KMS-11 (cell line): Measurements from ENCODE around the gene TP63.

Source experiments
- H2AFZ ChIP-seq: fragments of 200-600 bp; sonication (generic); 2 replicates; pipeline ENCODE4 v1.6.1; 2016; ENCODE audit warnings: antibody characterized with exemption, mixed run types, low read depth
- H3K27ac ChIP-seq: fragments of 200-600 bp; sonication (generic); 2 replicates; pipeline ENCODE4 v1.6.1; 2016; ENCODE audit warnings: mild to moderate bottlenecking, mixed run types
- H3K27me3 ChIP-seq: fragments of 200-600 bp; sonication (generic); 2 replicates; pipeline ENCODE4 v1.6.1; 2017; ENCODE audit warnings: mild to moderate bottlenecking, low read depth, mixed run types, moderate library complexity; ENCODE audit not compliant: insufficient read depth
- H3K36me3 ChIP-seq: fragments of 200-600 bp; sonication (generic); 2 replicates; pipeline ENCODE4 v1.6.1; 2017; ENCODE audit warnings: mild to moderate bottlenecking, mixed run types; ENCODE audit not compliant: insufficient read depth
- H3K4me1 ChIP-seq: fragments of 200-600 bp; sonication (generic); 2 replicates; pipeline ENCODE4 v1.6.1; 2016; ENCODE audit warnings: mild to moderate bottlenecking, low read depth, mixed run types; ENCODE audit not compliant: poor library complexity, severe bottlenecking
- H3K4me2 ChIP-seq: fragments of 200-600 bp; sonication (generic); 2 replicates; pipeline ENCODE4 v1.7.0; 2016; ENCODE audit warnings: mild to moderate bottlenecking, mixed run types
- H3K4me3 ChIP-seq: fragments of 200-600 bp; sonication (generic); IDR thresholded peaks from 2 replicates; pipeline ENCODE4 v1.6.1; 2017; ENCODE audit warnings: low read depth, low read length, mixed read lengths; ENCODE audit not compliant: insufficient read depth
- H3K79me2 ChIP-seq: fragments of 200-600 bp; sonication (generic); 2 replicates; pipeline ENCODE4 v1.6.1; 2016; ENCODE audit warnings: low read depth, mixed run types; ENCODE audit not compliant: insufficient read depth
- H3K9ac ChIP-seq: fragments of 200-600 bp; sonication (generic); 2 replicates; pipeline ENCODE4 v1.6.1; 2016; ENCODE audit warnings: mild to moderate bottlenecking, mixed run types
- H4K20me1 ChIP-seq: fragments of 200-600 bp; sonication (generic); 2 replicates; pipeline ENCODE4 v1.6.1; 2016; ENCODE audit warnings: mild to moderate bottlenecking, mixed run types; ENCODE audit not compliant: insufficient read depth
- TF ChIP-seq, protein P1 (sequence below): fragments of 200-600 bp; sonication (generic); conservative IDR thresholded peaks from 2 replicates; pipeline ENCODE4 v1.6.1; 2017; ENCODE audit warnings: low read depth, mild to moderate bottlenecking, antibody characterized with exemption, low read length, moderate library complexity, mixed read lengths

The TP63 gene

DNA sequence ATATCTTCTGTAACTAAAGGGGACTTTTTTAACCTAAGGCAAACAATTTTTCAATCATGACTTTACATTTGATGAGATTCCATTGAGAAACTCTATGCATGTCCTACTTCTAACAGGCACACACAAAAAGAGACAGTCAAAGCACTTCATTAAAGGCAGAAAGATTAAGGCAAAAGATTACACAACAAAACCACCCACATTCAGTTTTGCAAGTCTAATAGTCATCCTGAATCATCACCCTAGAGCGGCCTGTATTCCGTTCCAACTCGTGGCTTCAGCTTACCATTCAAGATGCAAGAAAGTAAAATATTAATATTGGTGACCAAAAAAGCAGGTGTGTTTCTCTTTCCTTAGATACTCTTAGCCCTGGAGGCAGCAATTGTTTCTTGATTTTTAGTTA lies 283.6 kb downstream of the TP63 start:
- no peak overlapping the region for H2AFZ ChIP-seq
- H3K36me3 ChIP-seq = no peaks in the 10 kb centered on the region
- H3K27ac ChIP-seq = no peak overlapping the region
- H4K20me1 ChIP-seq = no peaks in the 10 kb centered on the region
- no peaks in the 10 kb centered on the region for H3K27me3 ChIP-seq
- H3K4me2 ChIP-seq = no peak overlapping the region
- H3K9ac ChIP-seq = no peak overlapping the region
- no peaks in the 10 kb centered on the region for H3K79me2 ChIP-seq
- H3K4me1 ChIP-seq = no peaks in the 10 kb centered on the region
- H3K4me3 ChIP-seq = no peak overlapping the region
- TF ChIP-seq, protein P1, sequence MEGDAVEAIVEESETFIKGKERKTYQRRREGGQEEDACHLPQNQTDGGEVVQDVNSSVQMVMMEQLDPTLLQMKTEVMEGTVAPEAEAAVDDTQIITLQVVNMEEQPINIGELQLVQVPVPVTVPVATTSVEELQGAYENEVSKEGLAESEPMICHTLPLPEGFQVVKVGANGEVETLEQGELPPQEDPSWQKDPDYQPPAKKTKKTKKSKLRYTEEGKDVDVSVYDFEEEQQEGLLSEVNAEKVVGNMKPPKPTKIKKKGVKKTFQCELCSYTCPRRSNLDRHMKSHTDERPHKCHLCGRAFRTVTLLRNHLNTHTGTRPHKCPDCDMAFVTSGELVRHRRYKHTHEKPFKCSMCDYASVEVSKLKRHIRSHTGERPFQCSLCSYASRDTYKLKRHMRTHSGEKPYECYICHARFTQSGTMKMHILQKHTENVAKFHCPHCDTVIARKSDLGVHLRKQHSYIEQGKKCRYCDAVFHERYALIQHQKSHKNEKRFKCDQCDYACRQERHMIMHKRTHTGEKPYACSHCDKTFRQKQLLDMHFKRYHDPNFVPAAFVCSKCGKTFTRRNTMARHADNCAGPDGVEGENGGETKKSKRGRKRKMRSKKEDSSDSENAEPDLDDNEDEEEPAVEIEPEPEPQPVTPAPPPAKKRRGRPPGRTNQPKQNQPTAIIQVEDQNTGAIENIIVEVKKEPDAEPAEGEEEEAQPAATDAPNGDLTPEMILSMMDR = no peak

DNA sequence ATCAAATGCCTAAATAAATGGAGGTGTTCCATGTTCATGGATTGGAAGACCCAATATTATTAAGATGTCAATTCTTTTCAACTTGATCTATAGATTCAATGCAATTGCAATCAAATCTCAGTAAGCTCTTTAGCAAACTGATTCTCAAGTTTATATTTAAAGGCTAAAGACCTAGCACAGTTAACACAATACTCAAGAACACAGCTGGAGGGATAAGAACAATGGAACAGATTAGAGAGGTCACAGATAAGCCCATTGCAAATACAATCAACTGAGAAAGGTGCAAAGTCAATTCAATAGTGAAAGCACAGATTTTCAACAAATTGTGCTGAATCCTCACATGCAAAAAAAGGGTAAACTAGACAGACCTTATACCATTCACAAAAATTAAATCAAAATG lies 290.6 kb downstream of the TP63 start:
- H4K20me1 ChIP-seq = no peaks in the 10 kb centered on the region
- no peak overlapping the region for H2AFZ ChIP-seq
- H3K27me3 ChIP-seq = no peaks in the 10 kb centered on the region
- H3K4me1 ChIP-seq = no peaks in the 10 kb centered on the region
- no peaks in the 10 kb centered on the region for H3K36me3 ChIP-seq
- H3K79me2 ChIP-seq = no peaks in the 10 kb centered on the region
- H3K4me2 ChIP-seq = no peak overlapping the region
- no peak overlapping the region for H3K4me3 ChIP-seq
- no peak overlapping the region for H3K9ac ChIP-seq
- H3K27ac ChIP-seq = no peak overlapping the region
- TF ChIP-seq, protein P1 = no peak

DNA sequence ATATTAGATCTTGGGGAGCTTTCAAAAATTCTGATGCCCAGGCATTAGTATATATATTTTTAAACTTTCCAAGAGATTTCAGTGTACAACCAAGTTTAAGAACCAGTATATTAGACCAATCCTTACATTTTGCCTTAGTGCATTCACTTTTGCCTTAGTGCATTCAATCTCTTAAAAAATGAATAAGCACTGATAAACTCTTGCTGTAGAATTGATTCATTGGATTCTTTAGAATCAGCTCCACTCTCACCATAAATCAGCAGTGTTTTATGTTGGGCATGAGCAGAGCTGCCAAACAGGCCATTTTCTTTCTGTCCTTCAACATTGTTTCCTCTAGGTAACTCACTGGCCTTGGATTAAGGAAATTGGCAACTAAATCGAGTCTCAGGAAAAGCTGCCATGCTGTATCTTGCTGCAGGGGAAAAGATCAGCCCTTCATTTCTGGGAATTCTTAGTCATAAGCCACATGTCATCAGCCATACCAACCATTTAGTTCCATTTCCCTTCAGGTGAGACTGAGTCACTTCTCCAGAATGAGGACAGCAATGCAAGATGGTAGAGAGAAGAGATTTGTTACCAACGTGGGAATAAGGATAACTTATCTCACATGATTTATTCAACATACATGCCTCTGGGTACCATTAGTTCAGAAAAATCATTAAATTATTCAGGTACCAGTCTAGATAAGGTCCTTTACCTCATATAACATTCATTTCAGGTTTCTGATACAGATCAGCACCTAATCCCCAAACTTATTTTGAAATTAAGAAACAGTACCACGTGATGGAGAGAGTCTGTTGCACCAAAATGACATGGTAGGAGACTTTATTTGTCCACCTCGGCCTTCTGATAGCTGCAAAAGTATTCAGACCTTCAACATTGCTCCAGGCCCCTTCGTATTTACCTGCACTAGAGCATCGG lies 297.0 kb downstream of the TP63 start:
- no peaks in the 10 kb centered on the region for H4K20me1 ChIP-seq
- no peaks in the 10 kb centered on the region for H3K79me2 ChIP-seq
- no peak overlapping the region for H3K4me3 ChIP-seq
- no peaks in the 10 kb centered on the region for H3K27me3 ChIP-seq
- H2AFZ ChIP-seq = no peak overlapping the region
- TF ChIP-seq, protein P1 = no peak
- H3K9ac ChIP-seq = no peak overlapping the region
- no peaks in the 10 kb centered on the region for H3K36me3 ChIP-seq
- no peaks in the 10 kb centered on the region for H3K4me1 ChIP-seq
- H3K4me2 ChIP-seq = no peak overlapping the region
- H3K27ac ChIP-seq = no peak overlapping the region

DNA sequence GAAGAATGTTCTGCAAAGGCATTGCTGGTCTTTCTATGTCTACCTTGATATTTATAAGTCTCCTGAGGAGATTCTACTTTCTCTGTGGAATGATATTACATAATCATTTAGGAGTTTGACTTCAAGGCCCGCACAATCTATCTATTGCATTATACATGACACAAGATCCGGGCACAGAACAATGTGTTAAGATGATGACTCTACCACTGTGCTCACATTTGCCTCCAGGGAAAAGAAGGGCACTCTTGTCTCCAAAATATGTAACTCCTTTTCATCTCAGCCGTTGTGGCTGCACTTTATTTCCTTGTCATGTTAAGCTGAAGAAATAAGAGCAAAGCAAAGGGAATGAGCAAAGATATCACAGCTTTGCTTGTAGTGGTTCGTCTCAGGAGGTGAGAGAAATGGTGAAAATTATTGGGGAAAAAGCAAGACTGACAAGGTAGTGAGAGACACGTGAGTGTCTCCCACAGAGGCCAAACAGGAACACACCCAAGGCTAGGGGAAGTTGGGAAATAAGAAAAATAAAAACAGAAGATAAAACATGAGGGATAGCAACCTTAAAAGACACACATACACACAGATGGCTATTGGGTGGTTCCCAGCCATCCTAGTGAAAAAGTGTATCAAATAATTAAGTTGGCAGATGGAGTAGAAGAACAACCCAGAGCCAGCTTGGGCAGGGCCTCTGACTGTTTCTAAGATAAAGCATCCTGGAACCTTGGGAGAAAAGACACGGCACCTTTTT lies 305.2 kb downstream of the TP63 start:
- no peaks in the 10 kb centered on the region for H3K79me2 ChIP-seq

More for the DNA sequence above, 305.2 kb downstream of the TP63 start:
- H3K4me2 ChIP-seq = no peak overlapping the region
- no peaks in the 10 kb centered on the region for H4K20me1 ChIP-seq
- TF ChIP-seq, protein P1 = no peak
- no peak overlapping the region for H3K4me3 ChIP-seq
- no peak overlapping the region for H2AFZ ChIP-seq
- no peak overlapping the region for H3K27ac ChIP-seq
- no peaks in the 10 kb centered on the region for H3K27me3 ChIP-seq
- H3K4me1 ChIP-seq = no peaks in the 10 kb centered on the region
- no peak overlapping the region for H3K9ac ChIP-seq
- no peaks in the 10 kb centered on the region for H3K36me3 ChIP-seq
